T-helper 9 cell (primary cell): ENCODE data around the gene HINFP.
"Not testable (repeated sequence)": the region's sequence is repeated elsewhere in the genome, so short reads cannot be mapped to it uniquely, and the experiment has no call there.

Source experiments
- DNase-seq: peaks from one replicate; pipeline ENCODE4 v3.0.0-alpha.2; 2020

HINFP gene

GRCh38 chr11:119156496-119156895, 35.1 kb downstream of the HINFP start:
- DNase-seq, result no peak

GRCh38 chr11:119157063-119157462, 35.7 kb downstream of the HINFP start:
- DNase-seq, result no peak

- DNase-seq, result no peak
Measured at GRCh38 chr11:119158467-119158866, 37.1 kb downstream of the HINFP start.

GRCh38 chr11:119160151-119160550, 38.8 kb downstream of the HINFP start:
- DNase-seq, result no peak

GRCh38 chr11:119161871-119162270, 40.5 kb downstream of the HINFP start:
- DNase-seq, result no peak

GRCh38 chr11:119166368-119167076, 45.1 kb downstream of the HINFP start:
- no peak for DNase-seq

- not testable (repeated sequence) for DNase-seq
Measured at GRCh38 chr11:119167077-119167458, 45.7 kb downstream of the HINFP start.

- DNase-seq, result no peak
Measured at GRCh38 chr11:119167933-119168332, 46.6 kb downstream of the HINFP start.

GRCh38 chr11:119168471-119169281, 47.3 kb downstream of the HINFP start, which contains the start of gene NLRX1:
Gene NLRX1 (plus strand): TSS chr11:119168725. CDS start chr11:119171404, 2,679 bp downstream.
- peak; percentile 70 for DNase-seq

- no peak for DNase-seq
Measured at GRCh38 chr11:119169282-119169719, 47.9 kb downstream of the HINFP start.

- DNase-seq, result no peak
Measured at GRCh38 chr11:119172513-119172912, 51.1 kb downstream of the HINFP start.

- DNase-seq, result no peak
Measured at GRCh38 chr11:119173453-119173852, 52.1 kb downstream of the HINFP start.

- no peak for DNase-seq
Measured at GRCh38 chr11:119175493-119176077, 54.2 kb downstream of the HINFP start.

GRCh38 chr11:119178166-119178680, 56.8 kb downstream of the HINFP start:
- no peak for DNase-seq

GRCh38 chr11:119179342-119179741, 58.0 kb downstream of the HINFP start:
- DNase-seq, result no peak

GRCh38 chr11:119179983-119180382, 58.6 kb downstream of the HINFP start:
- DNase-seq, result no peak

- no peak for DNase-seq
Measured at GRCh38 chr11:119180729-119181676, 59.6 kb downstream of the HINFP start.

GRCh38 chr11:119181677-119182412, 60.5 kb downstream of the HINFP start:
- DNase-seq, result no peak

- DNase-seq, result not testable (repeated sequence)
Measured at GRCh38 chr11:119184399-119184798, 63.0 kb downstream of the HINFP start.
